WERI-Rb-1 (cell line): ENCODE measurements around the gene RASSF3.

Experiments
- DNase-seq: peaks from one replicate; pipeline ENCODE4 v3.0.0-alpha.2; 2020
- H3K27ac ChIP-seq: fragments of 250-450 bp; sonication (Bioruptor Pico); 2 replicates; pipeline ENCODE4 v1.5.1; 2020; ENCODE audit warnings: mild to moderate bottlenecking, moderate library complexity
- H3K27me3 ChIP-seq: fragments of 250-450 bp; sonication (Bioruptor Pico); 2 replicates; pipeline ENCODE4 v1.5.1; 2021; ENCODE audit warnings: mild to moderate bottlenecking, low read depth, moderate library complexity; ENCODE audit not compliant: insufficient read depth, severe bottlenecking
- H3K36me3 ChIP-seq: fragments of 250-450 bp; sonication (Bioruptor Pico); 2 replicates; pipeline ENCODE4 v1.5.1; 2020; ENCODE audit warnings: mild to moderate bottlenecking, moderate library complexity
- H3K4me3 ChIP-seq: 2 replicates; pipeline ENCODE4 v1.5.1; 2011; ENCODE audit warnings: low read depth, mild to moderate bottlenecking, control low read depth, low read length
- H3K9me3 ChIP-seq: fragments of 250-450 bp; sonication (Bioruptor Pico); 2 replicates; pipeline ENCODE4 v1.5.1; 2021; ENCODE audit warnings: mild to moderate bottlenecking, moderate library complexity; ENCODE audit not compliant: severe bottlenecking
- TF ChIP-seq, protein P1 (sequence below): IDR thresholded peaks from 2 replicates; pipeline ENCODE4 v1.5.1; 2011; ENCODE audit warnings: low read depth, mild to moderate bottlenecking, control low read depth, inconsistent platforms, low read length

The RASSF3 gene

DNA sequence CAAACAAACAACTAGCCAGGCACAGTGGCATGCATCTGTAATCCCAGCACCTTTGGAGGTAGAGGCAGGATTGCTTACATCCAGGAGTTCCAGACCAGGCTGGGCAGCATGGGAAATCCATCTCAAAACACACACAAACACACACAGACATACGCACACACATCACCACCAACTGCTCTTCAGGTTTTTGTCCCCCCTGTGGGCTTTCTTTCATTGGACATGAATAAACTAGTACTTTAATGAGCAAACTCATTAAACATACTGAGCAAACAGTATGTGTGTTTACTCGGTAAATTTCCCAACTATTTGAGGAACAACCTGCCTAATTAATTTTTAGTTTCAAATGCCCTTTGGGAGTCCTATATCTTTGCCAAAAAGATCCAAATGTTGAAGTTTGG, 10.1 kb upstream of the RASSF3 start:
- no peaks in the 10 kb centered on the region for H3K9me3 ChIP-seq
- TF ChIP-seq, protein P1, sequence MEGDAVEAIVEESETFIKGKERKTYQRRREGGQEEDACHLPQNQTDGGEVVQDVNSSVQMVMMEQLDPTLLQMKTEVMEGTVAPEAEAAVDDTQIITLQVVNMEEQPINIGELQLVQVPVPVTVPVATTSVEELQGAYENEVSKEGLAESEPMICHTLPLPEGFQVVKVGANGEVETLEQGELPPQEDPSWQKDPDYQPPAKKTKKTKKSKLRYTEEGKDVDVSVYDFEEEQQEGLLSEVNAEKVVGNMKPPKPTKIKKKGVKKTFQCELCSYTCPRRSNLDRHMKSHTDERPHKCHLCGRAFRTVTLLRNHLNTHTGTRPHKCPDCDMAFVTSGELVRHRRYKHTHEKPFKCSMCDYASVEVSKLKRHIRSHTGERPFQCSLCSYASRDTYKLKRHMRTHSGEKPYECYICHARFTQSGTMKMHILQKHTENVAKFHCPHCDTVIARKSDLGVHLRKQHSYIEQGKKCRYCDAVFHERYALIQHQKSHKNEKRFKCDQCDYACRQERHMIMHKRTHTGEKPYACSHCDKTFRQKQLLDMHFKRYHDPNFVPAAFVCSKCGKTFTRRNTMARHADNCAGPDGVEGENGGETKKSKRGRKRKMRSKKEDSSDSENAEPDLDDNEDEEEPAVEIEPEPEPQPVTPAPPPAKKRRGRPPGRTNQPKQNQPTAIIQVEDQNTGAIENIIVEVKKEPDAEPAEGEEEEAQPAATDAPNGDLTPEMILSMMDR = no peak
- no peaks in the 10 kb centered on the region for H3K27me3 ChIP-seq
- no peaks in the 10 kb centered on the region for H3K36me3 ChIP-seq
- H3K4me3 ChIP-seq = no peak overlapping the region
- no peak for DNase-seq
- H3K27ac ChIP-seq = no peak overlapping the region

DNA sequence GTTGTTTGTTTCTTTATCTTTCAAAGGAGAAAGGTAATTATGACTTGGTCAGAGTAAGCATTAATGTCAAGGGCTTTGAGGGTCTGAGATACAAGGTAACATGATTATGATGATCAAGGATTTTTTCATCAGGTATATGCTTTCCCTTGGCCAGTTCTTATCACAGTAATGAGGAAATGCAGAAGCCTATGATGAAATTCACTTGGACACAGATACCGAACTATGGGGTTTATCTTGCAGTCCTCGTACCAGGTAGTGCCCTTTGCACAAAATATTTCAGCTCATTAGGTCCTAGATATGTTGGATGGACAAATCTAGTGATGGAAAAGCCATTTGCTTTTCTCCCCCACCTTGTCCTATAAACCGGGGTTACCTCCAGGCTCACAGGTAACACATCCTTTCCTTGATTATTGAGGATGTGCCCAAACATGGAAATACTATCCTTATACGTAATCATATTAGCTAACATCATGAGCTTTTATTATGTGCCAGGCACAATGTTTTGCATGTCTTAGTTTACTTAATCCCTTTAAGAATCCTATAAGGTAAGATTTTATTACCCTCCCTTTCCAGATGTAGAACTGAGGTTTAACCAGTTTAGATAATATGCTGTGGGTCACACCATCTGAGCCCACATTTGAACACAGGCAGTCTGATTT, 7.0 kb upstream of the RASSF3 start:
- Histone ChIP-seq H3K9me3 (no peaks in the 10 kb centered on the region), H3K4me3 (no peak overlapping the region), H3K27me3 (no peaks in the 10 kb centered on the region), H3K36me3 (no peaks in the 10 kb centered on the region), H3K27ac (no peak overlapping the region)
- TF ChIP-seq, protein P1 = no peak
- DNase-seq = no peak

DNA sequence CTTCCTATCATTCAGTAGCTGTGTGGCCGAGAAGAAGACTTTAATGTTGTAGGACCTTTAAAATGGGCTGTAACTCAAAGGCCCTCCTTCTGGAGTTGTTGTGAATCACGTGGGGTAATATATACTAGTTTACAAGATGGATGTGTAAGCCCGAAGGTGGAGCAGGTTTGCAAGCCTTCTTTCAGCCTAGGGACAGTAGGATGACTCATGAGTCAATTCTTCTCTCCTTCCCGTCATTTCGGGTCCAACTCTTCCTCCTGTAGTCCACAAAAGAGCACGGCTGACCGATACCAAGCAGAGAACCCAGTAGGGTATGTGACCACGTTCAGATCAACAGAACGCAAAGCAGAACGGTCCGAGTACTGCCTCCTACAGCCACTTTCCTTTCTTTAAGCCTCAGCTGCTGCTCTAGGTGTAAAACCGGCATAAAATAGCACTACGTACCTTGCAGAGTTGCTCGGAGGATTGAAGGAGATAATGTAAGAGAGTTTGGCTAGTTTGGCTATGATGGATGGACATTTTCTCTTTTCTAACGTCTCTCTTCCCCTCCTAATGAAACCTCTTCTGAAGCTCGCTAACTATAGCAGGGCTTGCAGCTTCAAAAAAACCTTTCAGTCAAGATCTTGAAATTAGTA, 1.3 kb upstream of the RASSF3 start:
- no peaks in the 10 kb centered on the region for H3K27me3 ChIP-seq
- no peaks in the 10 kb centered on the region for H3K36me3 ChIP-seq
- H3K27ac ChIP-seq = no peak overlapping the region
- H3K9me3 ChIP-seq = no peaks in the 10 kb centered on the region
- H3K4me3 ChIP-seq = peak overlapping the region; percentile 89
- no peak for DNase-seq
- TF ChIP-seq, protein P1 = no peak

DNA sequence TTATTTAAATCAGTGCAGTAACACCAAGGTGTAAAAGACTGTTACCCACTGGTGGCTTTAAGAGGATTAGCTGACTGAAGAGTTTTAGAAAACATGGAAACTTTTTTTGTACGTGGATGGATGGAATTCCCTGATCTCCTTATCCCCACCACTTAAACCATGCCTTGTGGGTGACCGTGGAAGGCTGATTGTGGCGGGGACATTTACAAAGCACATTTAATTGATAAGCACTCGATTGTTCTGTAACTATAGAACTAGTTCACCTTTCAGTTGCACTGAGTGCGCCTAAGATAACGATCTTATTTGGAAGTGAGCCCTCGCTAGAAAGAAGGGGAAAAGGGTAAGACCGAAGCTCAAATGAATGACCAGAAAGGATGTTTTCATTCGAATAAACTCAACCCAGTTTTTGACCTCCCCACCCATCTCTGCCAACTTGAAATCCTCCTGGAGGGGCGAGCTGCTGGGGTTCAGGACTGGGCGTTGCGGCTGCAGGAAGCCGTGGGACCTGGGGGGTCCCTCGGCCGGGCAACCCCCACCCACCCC, 688 bp upstream of the RASSF3 start:
- no peak for DNase-seq
- H3K27me3 ChIP-seq = no peaks in the 10 kb centered on the region
- H3K27ac ChIP-seq = peak overlapping the region; percentile 55
- H3K9me3 ChIP-seq = no peaks in the 10 kb centered on the region
- H3K4me3 ChIP-seq = peak overlapping the region; percentile 89
- TF ChIP-seq, protein P1 = no peak
- no peaks in the 10 kb centered on the region for H3K36me3 ChIP-seq

DNA sequence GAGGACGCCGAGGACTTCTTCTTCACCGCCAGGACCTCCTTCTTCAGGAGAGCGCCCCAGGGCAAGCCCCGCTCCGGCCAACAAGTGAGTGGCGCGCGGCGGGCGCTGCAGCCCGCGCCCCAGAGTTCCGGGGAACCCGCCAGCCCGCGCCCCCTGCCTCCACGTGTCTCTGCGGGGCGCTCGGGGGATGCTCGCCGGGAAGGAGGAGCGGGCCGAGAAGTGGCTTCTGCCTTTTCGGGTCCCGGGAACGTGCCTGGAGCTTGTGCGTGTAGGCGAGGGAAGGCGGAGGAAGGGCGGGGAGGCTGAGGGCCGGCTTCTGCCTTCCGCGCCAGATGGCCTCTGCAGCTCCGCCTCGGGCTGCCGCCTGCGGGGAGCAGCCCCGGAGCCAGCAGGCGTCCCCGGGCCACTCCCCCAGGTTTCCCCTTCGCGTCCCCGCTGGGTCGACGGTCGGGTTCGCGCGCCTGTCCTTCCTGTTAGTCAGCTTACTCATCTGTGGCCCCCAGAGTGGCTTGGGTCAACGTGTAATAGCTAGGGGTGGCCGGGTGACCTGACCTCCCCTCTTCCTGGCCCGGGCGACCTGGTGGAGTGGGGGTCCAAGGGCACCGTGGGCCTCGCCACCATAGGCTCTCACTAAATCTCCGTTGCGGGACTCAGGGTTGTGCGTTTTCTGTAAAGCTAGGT, 505 bp downstream of the RASSF3 start:
- Histone ChIP-seq H3K4me3 (peak overlapping the region; percentile 89), H3K9me3 (no peaks in the 10 kb centered on the region), H3K27me3 (no peaks in the 10 kb centered on the region), H3K36me3 (no peaks in the 10 kb centered on the region), H3K27ac (peak overlapping the region; percentile 87)
- TF ChIP-seq, protein P1 = no peak
- DNase-seq = peak; percentile 64
